Measurements from ENCODE around the gene CYSLTR2.
A peak's percentile ranks its signal among the peaks of the same experiment; 100 is the strongest.

Gene CYSLTR2

GRCh38 chr13:48731001-48731658, 77.4 kb downstream of the CYSLTR2 start (continued):
- TF ChIP-seq GFI1B (tag by site-specific recombination; IDR thresholded peaks at IDR 0.05) (no peak), HOXA7 (CRISPR knock-in tag; IDR thresholded peaks at IDR 0.05; ENCODE audit: borderline replicate concordance) (no peak), ZNF610 (tag by site-specific recombination; IDR thresholded peaks at IDR 0.05; ENCODE audit: borderline replicate concordance) (no peak), ZNF701 (tag by site-specific recombination; IDR thresholded peaks at IDR 0.05) (no peak), OVOL3 (tag by site-specific recombination; IDR thresholded peaks at IDR 0.05) (no peak), ZNF391 (tag by site-specific recombination; IDR thresholded peaks at IDR 0.05; ENCODE audit: borderline replicate concordance, low read depth) (no peak), SCRT2 (tag by site-specific recombination; IDR thresholded peaks at IDR 0.05) (no peak), ZNF311 (tag by site-specific recombination; IDR thresholded peaks at IDR 0.05; ENCODE audit: borderline replicate concordance) (no peak), AEBP2 (tag by site-specific recombination; IDR thresholded peaks at IDR 0.05; ENCODE audit: borderline replicate concordance) (no peak), ZNF560 (tag by site-specific recombination; IDR thresholded peaks at IDR 0.05; ENCODE audit: borderline replicate concordance) (no peak)

- POLR2A ChIA-PET = no interaction called here
- CTCF ChIA-PET = interaction anchor here (0.6 to 2.1 kb wide), 19 partner anchors 9 to 554 kb away, joined by 3 to 13 read pairs (median 3); no protein-coding TSS in a partner anchor
- no peak overlapping the region for H3K4me3 ChIP-seq (ENCODE audit: low read depth, low read length)
- no peaks in the 10 kb centered on the region for H3K36me3 ChIP-seq (ENCODE audit: control insufficient read depth in 2 of 2, insufficient read depth in 1 of 2, low read length in 2 of 2)
- H3K4me1 ChIP-seq (ENCODE audit: control insufficient read depth, insufficient read depth, low read length) = no peaks in the 10 kb centered on the region
- H3K27ac ChIP-seq (ENCODE audit: extremely low read depth, low read depth, low read length) = no peak overlapping the region
- peak; percentile 48; the same call in 1 of the 2 replicates for TF ChIP-seq ZBTB8A (tag by site-specific recombination; IDR thresholded peaks at IDR 0.05)
- TF ChIP-seq ZNF596 (tag by site-specific recombination; IDR thresholded peaks at IDR 0.05) = no peak
- peak; percentile 61; the same call in 1 of the 2 replicates for TF ChIP-seq ZSCAN30 (tag by site-specific recombination; IDR thresholded peaks at IDR 0.05)
- no peak for TF ChIP-seq ZBTB44 (tag by site-specific recombination; IDR thresholded peaks at IDR 0.05)
- TF ChIP-seq ZNF660 (tag by site-specific recombination; IDR thresholded peaks at IDR 0.05) = peak; percentile 27; the same call in 1 of the 2 replicates
- TF ChIP-seq ZNF2 (tag by site-specific recombination; IDR thresholded peaks at IDR 0.05) = peak; percentile 64; the same call in 1 of the 2 replicates
- 0 out of 2 replicates have a peak, but pooled peaks have one; percentile 9 for TF ChIP-seq ZNF184 (tag by site-specific recombination; IDR thresholded peaks at IDR 0.05)
- peak; percentile 38 for TF ChIP-seq ZNF654 (tag by site-specific recombination; IDR thresholded peaks at IDR 0.05; ENCODE audit: low read depth)
- TF ChIP-seq PRDM1 (tag by site-specific recombination; IDR thresholded peaks at IDR 0.05) = no peak
- no peaks in the 10 kb centered on the region for H3K9me3 ChIP-seq (ENCODE audit: control insufficient read depth, insufficient read depth, low read depth, low read length)
Measured at GRCh38 chr13:48731957-48732569, 78.3 kb downstream of the CYSLTR2 start.

GRCh38 chr13:48733739-48734335, 80.1 kb downstream of the CYSLTR2 start:
- Histone ChIP-seq H3K4me1 (ENCODE audit: control insufficient read depth, insufficient read depth, low read length) (no peaks in the 10 kb centered on the region), H3K27ac (ENCODE audit: extremely low read depth, low read depth, low read length) (no peak overlapping the region), H3K9me3 (ENCODE audit: control insufficient read depth, insufficient read depth, low read depth, low read length) (no peaks in the 10 kb centered on the region), H3K36me3 (ENCODE audit: control insufficient read depth in 2 of 2, insufficient read depth in 1 of 2, low read length in 2 of 2) (no peaks in the 10 kb centered on the region), H3K4me3 (ENCODE audit: low read depth, low read length) (no peak overlapping the region)
- ChIA-PET CTCF (interaction anchor here (0.6 to 1.7 kb wide), 3 partner anchors 35 to 656 kb away, joined by 3 to 4 read pairs (median 4); no protein-coding TSS in a partner anchor), POLR2A (no interaction called here)
- TF ChIP-seq ZNF248 (tag by site-specific recombination; IDR thresholded peaks at IDR 0.05) (no peak), ZNF677 (tag by site-specific recombination; IDR thresholded peaks at IDR 0.05) (no peak), ZBTB11 (tag by site-specific recombination; conservative IDR thresholded peaks at IDR 0.05; ENCODE audit: low read depth) (no peak), ZFP37 (tag by site-specific recombination; IDR thresholded peaks at IDR 0.05) (no peak), ZNF280C (tag by site-specific recombination; IDR thresholded peaks at IDR 0.05) (no peak)

All from HEK293 (cell line).